Duodenal mucosa (tissue), 2 donors: Measurements from ENCODE around the gene COLEC12.
"Not testable (repeated sequence)": the region's sequence is repeated elsewhere in the genome, so short reads cannot be mapped to it uniquely, and the experiment has no call there.

Experiments used
- H3K27ac ChIP-seq: one replicate; pipeline ENCODE4 v1.7.0; 2013; ENCODE audit warnings: low read depth, low read length
- H3K27me3 ChIP-seq, 2 donors: one replicate each; pipeline ENCODE4 v1.7.0; 2013; ENCODE audit warnings: low read length in 2 of 2, control low read depth in 1 of 2; ENCODE audit not compliant: insufficient read depth in 2 of 2, control insufficient read depth in 1 of 2
- H3K36me3 ChIP-seq, 2 donors: one replicate each; pipeline ENCODE4 v1.7.0; 2013; ENCODE audit warnings: low read length in 2 of 2, control low read depth in 1 of 2; ENCODE audit not compliant: insufficient read depth in 2 of 2, control insufficient read depth in 1 of 2
- H3K4me1 ChIP-seq, 2 donors: one replicate each; pipeline ENCODE4 v1.7.0; 2013; ENCODE audit warnings: low read length in 2 of 2, control low read depth in 1 of 2; ENCODE audit not compliant: insufficient read depth in 2 of 2, control insufficient read depth in 1 of 2
- H3K4me3 ChIP-seq, 2 donors: one replicate each; pipeline ENCODE4 v1.7.0; 2013; ENCODE audit warnings: low read length in 2 of 2, low read depth in 1 of 2
- H3K9ac ChIP-seq, 2 donors: one replicate each; pipeline ENCODE4 v1.7.0; 2013; ENCODE audit warnings: low read length in 2 of 2, low read depth in 1 of 2
- H3K9me3 ChIP-seq, 2 donors: one replicate each; pipeline ENCODE4 v1.7.0; 2013; ENCODE audit warnings: low read length in 2 of 2, control low read depth in 1 of 2; ENCODE audit not compliant: control insufficient read depth in 1 of 2

Gene COLEC12

GRCh38 chr18:415617-416612, 84.6 kb downstream of the COLEC12 start:
- H3K36me3 ChIP-seq, result no peaks in the 10 kb centered on the region
- no peak overlapping the region for H3K27ac ChIP-seq
- H3K9me3 ChIP-seq, result no peaks in the 10 kb centered on the region
- no peak overlapping the region for H3K4me3 ChIP-seq
- no peaks in the 10 kb centered on the region for H3K27me3 ChIP-seq
- no peak overlapping the region for H3K9ac ChIP-seq
- H3K4me1 ChIP-seq, result no peaks in the 10 kb centered on the region

GRCh38 chr18:415047-415446, 85.5 kb downstream of the COLEC12 start:
- no peaks in the 10 kb centered on the region for H3K27me3 ChIP-seq
- no peaks in the 10 kb centered on the region for H3K4me1 ChIP-seq
- no peak overlapping the region for H3K27ac ChIP-seq
- no peak overlapping the region for H3K4me3 ChIP-seq
- no peak overlapping the region for H3K9ac ChIP-seq
- H3K9me3 ChIP-seq, result no peaks in the 10 kb centered on the region
- no peaks in the 10 kb centered on the region for H3K36me3 ChIP-seq

- no peak overlapping the region for H3K9ac ChIP-seq
- no peaks in the 10 kb centered on the region for H3K9me3 ChIP-seq
- H3K4me3 ChIP-seq, result no peak overlapping the region
- H3K27me3 ChIP-seq, result no peaks in the 10 kb centered on the region
- H3K27ac ChIP-seq, result no peak overlapping the region
- H3K4me1 ChIP-seq, result no peaks in the 10 kb centered on the region
- no peaks in the 10 kb centered on the region for H3K36me3 ChIP-seq
Measured at GRCh38 chr18:413233-413632, 87.3 kb downstream of the COLEC12 start.

GRCh38 chr18:410047-410455, 90.5 kb downstream of the COLEC12 start:
- H3K9me3 ChIP-seq, result peaks cover 2 to 3% of the 10 kb centered on the region in 2 donors
- no peak overlapping the region for H3K27ac ChIP-seq

GRCh38 chr18:408367-408766, 92.1 kb downstream of the COLEC12 start:
- Histone ChIP-seq H3K9ac (no peak overlapping the region), H3K4me1 (no peaks in the 10 kb centered on the region), H3K9me3 (peaks cover 3 to 5% of the 10 kb centered on the region in 2 donors), H3K36me3 (no peaks in the 10 kb centered on the region), H3K27me3 (no peaks in the 10 kb centered on the region), H3K4me3 (no peak overlapping the region), H3K27ac (no peak overlapping the region)

More at GRCh38 chr18:410047-410455, 90.5 kb downstream of the COLEC12 start:
- H3K27me3 ChIP-seq, result no peaks in the 10 kb centered on the region
- no peaks in the 10 kb centered on the region for H3K4me1 ChIP-seq
- no peak overlapping the region for H3K4me3 ChIP-seq
- no peaks in the 10 kb centered on the region for H3K36me3 ChIP-seq
- H3K9ac ChIP-seq, result no peak overlapping the region

- Histone ChIP-seq H3K9ac (no peak overlapping the region), H3K9me3 (peaks cover 3 to 5% of the 10 kb centered on the region in 2 donors), H3K4me1 (no peaks in the 10 kb centered on the region), H3K27ac (no peak overlapping the region), H3K4me3 (no peak overlapping the region), H3K36me3 (no peaks in the 10 kb centered on the region), H3K27me3 (no peaks in the 10 kb centered on the region)
Measured at GRCh38 chr18:407626-408224, 92.8 kb downstream of the COLEC12 start.

GRCh38 chr18:407191-407590, 93.3 kb downstream of the COLEC12 start:
- no peaks in the 10 kb centered on the region for H3K36me3 ChIP-seq
- H3K4me1 ChIP-seq, result no peaks in the 10 kb centered on the region
- H3K27ac ChIP-seq, result no peak overlapping the region
- no peak overlapping the region for H3K4me3 ChIP-seq
- H3K9me3 ChIP-seq, result peaks cover 3 to 5% of the 10 kb centered on the region in 2 donors
- no peaks in the 10 kb centered on the region for H3K27me3 ChIP-seq
- H3K9ac ChIP-seq, result no peak overlapping the region

- H3K27me3 ChIP-seq, result no peaks in the 10 kb centered on the region
- H3K36me3 ChIP-seq, result no peaks in the 10 kb centered on the region
- no peaks in the 10 kb centered on the region for H3K4me1 ChIP-seq
- peaks cover 3 to 5% of the 10 kb centered on the region in 2 donors for H3K9me3 ChIP-seq
- no peak overlapping the region for H3K4me3 ChIP-seq
- no peak overlapping the region for H3K9ac ChIP-seq
- no peak overlapping the region for H3K27ac ChIP-seq
Measured at GRCh38 chr18:406677-407076, 93.8 kb downstream of the COLEC12 start.

- H3K9me3 ChIP-seq, H3K9ac ChIP-seq, H3K27me3 ChIP-seq, H3K4me3 ChIP-seq, H3K4me1 ChIP-seq, H3K27ac ChIP-seq, H3K36me3 ChIP-seq: not testable (repeated sequence)
Measured at GRCh38 chr18:405006-405405, 95.5 kb downstream of the COLEC12 start.

GRCh38 chr18:404061-404636, 96.4 kb downstream of the COLEC12 start:
- Histone ChIP-seq H3K9ac (no peak overlapping the region), H3K9me3 (peaks cover 3 to 5% of the 10 kb centered on the region in 2 donors), H3K27me3 (no peaks in the 10 kb centered on the region), H3K4me3 (no peak overlapping the region), H3K27ac (no peak overlapping the region), H3K4me1 (no peaks in the 10 kb centered on the region), H3K36me3 (no peaks in the 10 kb centered on the region)
